Astrocyte of the hippocampus (primary cell): ENCODE measurements around the gene ELOB.
"Not testable (repeated sequence)": the region's sequence is repeated elsewhere in the genome, so short reads cannot be mapped to it uniquely, and the experiment has no call there.

Experiments used
- DNase-seq: peaks from one replicate; pipeline ENCODE4 v3.0.0; 2011; ENCODE audit warnings: low read depth, low spot score

Gene ELOB

DNA sequence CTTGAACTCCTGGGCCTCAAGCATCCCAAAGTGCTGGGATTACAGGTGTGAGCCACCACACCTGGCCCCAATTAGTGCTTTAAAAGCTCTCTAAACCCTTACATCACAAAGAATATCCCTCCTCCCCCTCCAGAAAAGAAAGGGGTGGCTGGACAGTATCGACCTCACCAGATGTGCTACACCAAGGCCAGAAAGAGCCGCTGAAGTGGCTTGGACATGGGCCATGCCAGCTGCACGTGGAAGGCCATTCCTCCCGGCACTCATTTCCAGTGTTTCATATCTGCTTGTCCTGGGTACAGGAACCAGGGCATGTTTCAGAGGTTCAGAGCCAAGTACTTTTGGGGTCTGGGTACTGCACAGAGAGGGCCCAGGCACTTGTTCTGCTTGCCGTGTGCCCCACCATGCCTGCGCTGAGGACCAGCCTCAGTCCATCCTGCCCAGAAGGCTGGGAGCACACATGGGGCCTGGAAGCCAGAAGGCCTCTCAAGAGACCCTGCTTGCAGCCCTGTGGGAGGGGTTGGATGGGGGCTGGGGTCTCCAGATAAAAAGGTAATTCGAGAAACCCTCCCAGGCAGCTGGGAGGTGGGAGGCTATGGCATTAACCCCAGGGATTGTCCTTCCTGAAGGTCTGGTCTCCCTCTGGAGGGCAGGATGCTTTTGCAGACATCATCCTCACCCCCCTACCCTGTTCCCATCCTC lies 28.2 kb downstream of the ELOB start:
- no peak for DNase-seq

DNA sequence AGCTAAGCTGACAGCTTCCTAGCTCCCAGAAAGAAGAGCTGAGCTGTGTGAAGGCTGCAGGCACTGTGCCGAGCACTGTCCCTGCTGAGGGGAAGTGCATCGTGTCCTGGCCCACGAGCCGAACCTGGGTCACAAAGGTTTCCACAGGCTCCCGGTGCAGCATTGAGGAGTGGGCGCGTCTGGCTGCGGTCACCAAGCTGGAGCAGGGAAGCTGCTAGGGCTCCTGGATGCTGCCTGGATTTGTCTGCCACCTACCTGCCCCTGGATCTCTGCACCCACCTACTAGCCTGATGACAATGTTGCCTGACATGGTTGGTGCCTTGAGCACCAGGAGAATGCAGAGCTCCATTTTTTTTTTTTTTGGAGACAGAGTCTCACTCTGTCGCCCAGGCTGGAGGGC lies 31.1 kb downstream of the ELOB start:
- DNase-seq = no peak

DNA sequence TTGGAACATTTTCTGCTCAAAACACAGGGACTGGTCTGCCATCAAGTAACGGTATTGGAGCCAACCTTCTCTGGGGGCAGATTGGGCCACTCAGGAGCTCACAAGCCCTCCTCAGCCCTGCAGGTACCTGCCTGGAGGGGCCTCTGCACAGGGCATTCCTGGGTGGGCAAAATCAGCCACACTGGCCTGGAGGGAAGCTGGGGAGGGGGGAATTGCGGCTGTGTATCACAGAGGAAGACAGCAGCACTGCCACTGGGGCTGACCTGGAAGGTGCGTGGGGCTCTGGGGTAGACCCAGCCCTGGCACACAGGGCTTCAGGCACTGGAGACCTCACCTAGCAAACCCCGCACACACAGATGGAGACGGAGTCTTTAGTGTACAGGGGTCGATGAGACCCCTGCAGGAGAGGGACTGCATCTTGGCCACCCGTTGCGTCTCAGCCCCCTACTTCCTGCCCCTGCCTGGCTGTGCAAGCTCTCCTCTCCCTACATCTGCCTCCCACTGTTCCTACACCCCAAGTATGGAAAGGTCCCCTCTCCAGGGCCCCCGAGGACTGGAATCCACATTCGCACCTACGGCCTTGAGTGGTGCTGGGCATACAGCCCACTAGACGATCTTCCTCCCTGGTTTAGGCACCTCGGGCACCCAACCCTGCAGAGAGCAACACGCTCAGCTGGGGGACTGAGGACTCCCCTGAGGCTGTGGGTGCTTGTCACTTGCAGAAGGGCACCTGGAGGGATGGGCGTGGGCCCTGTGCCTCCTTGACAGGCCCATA lies 31.8 kb downstream of the ELOB start:
- no peak for DNase-seq

DNA sequence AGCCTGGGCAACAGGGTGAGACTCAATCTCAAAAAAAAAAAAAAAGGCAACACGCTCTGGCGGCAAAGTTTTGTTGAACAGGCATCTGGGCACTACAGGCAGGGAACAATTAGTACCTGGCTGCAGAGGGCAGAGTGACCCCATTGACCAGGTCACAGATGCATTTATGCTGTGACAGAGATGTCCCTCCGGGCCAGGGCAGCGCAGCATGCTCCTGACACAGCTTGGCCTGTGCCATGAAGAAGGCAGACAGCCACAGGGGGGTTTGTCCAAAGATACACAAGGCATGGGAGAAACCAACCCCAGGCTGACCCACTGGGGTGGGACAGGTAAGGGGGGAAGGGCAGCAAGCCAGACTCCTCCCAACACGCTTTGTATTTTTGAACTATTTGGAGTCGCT lies 32.4 kb downstream of the ELOB start:
- no peak for DNase-seq

DNA sequence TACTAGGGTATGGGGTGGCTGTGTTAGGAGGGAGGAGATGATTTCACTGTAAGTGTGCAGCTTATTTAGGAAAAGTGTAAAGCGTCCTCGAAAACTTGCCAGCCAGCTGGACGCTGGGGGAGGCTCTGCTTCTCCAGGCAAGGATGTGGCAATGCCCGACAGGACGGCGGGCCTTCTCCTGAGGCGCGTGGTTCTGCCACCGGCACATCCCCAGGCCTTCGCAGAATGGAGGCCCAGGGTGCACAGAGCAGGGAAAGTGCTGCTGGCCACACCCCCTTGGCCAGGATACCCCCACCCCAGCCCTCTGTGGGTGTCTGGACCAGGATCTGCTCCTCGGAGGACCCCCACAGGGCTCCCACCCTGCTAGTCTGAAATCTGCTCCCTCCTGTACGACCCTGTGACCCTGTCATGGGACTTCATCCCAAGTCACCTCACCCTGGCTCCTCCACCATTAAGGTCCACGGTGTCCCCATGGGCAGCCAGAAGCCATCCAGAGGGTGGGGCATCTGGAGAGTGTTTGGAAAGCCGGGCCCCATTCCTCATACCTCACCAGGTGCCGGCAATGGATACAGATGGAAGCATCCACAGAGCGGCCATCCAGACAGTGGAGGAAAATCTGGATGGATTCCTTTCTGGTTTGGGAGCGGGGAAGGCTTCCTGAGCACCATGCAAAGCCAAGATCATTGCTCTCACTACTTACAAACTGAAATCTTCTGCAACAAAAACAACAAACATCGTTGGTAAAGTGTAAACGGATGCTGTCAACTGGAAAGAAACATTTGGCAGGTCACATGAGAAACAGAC lies 33.9 kb downstream of the ELOB start:
- DNase-seq = no peak

DNA sequence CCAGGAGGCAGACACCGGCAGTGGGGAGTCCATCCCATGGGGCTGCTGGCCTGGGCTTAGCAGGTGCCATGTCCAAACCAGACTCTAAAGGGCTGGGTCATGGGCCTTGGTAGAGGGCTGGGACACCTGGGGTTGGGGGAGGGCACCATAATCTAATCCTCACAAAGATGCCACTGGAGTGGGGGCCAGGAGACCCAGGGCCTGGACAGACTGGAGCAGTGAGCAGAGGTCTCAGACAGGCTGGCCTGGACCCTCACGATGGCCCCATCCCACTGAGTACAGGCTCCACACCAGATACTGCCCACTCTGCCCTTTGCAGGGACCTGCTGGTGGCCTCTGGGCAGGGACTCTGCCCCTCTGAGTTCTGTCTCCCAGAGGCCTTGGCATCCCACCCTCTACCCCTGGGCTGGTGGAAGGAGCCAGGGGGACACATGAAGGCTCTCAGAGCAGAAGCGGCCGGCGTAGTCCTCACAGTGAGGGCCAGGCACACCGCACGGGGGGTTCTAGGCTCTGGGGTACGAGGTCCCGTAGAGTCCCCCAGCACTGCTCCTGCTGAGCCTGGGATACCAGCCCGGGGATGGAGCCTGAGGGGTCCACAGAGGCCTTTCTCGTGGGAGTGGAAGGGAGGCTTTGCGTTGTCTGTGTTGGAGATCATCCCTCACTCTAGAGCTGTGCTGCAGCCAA lies 34.6 kb downstream of the ELOB start:
- no peak for DNase-seq

DNA sequence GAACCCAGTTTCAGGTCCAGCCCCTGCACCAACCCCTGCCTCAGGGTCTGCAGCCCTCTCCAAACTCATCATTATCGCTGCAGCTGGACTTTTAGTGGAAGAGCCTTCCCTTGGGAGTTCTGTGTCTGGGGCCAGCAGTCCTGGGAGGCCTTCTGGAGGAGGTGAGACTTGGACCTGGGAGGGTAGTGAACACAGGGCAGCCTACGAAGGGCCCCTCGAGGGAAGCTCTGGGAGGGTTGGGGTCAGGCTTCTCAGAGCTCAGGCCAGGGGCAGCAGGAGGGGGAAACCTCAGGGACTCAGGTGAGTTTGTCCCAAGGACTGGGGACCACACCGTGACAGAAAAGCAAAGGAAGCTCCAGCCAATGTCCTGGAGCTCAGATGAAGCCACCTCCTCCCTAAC lies 35.9 kb downstream of the ELOB start:
- DNase-seq = no peak

DNA sequence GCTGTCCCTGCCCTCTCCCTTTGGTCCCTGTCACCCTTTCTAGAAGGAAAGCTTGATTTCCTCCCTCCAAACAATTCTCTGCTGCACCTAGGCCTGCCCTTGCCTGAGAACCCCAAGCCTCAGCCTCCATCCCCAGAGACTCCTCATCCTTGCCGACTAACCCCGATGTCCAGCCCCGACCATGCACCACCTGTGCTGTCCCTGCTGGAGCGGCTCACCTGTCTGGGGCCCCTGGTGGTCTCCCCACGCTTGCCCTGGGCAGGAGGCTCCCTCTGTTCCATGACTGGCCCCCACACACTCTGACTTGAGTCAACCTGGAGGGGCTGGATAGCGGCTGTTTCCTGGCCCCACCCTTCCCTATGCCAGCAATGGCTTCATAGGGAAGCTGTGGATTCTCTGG lies 36.6 kb downstream of the ELOB start:
- no peak for DNase-seq

DNA sequence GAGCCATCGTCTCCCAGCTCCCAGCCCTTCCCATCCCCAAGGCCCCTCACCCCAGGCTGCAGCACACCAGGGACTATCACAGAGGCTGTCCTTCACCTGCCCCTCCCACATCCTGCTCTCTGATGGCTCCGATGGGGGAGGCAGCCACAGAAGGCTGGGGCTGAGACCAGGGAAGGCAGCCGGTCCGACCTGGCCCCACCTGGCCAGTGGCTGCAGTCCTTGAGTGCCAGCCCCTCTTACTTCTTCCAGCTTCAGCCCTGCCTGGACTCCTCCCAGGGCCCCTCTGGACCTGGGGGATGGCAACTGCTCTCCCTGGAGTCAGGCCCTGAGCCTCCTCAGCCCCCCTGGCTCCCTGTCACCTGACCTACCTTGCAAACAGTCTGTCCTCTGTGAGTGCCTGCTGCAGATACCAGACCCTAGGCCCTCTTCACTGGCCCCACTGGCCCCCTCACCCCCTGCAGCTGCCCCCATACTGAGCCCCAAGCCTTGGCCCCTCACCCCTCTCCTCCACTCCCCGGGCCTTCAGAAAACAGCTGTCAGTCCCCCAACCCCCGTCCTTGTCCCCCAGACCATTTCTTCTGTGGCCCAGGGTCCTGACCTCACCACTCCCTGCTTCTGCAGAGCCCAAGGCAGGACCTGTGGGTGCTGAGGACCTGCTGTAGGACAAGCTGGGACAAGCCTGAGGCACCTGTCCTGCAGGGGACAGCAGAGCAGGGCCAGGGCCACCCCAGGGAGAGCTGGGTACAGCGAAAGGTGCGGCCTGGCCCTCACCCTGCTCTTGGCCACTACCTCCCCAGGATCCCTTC lies 37.3 kb downstream of the ELOB start:
- no peak for DNase-seq

DNA sequence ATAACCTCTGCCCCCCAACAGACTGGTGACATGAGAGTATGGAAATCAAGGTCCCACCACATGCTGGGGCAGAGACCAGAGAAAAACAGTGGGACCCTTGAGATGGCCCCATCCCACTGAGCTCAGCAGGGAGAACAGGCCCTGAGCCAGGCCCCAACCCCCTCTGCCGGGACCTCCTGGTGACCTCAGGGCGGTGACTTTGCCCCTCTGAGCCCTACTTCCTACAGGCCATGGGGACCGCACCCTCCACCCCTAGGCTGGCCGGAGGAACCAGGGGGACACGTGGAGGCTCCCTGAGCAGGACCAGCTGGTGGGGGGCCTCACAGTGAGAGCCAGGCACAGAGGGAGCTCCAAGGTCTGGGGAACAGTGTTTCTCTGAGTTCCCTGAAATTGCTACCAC lies 38.5 kb downstream of the ELOB start:
- no peak for DNase-seq

DNA sequence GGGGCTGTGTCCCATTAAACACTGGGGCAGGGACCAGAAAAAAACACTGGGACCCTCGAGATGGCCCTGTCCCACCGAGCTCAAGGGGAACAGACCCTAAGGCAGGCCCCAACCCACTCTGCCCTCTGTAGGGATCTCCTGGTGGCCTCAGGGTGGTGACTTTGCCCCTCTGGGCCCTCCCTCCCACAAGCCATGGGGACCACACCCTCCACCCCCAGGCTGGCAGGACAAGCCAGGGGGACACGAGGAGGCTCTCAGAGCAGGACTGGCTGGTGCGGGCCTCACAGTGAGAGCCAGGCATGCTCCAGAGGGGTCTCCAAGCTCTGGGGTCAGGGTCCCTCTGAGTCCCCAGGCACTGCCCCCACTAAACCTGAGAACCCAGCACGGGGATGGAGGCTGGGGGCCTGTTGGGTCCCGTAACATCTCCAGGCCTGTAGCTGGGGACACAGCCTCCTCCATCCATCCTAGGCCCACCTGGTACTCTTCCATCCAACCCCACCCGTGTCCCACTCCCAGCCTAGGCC lies 39.1 kb downstream of the ELOB start:
- no peak for DNase-seq

DNA sequence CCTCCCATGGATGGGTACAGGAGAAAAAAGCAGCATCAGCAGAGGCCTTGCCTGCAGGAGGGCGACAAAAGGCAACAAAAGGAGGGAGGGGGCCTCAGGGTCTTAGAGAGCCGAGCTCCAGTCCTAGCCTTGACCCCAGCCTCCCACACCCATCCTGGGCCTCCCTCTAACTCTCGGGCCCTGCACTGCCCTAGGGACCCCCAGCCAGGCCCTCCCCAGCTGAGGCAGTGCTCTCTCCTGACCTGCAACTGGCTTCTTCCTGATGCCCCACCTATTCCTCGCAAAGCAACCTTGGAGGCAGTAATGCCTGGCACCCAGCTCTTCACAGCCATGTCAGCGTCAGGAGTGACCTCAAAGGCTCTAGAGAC lies 39.9 kb downstream of the ELOB start:
- DNase-seq = no peak

DNA sequence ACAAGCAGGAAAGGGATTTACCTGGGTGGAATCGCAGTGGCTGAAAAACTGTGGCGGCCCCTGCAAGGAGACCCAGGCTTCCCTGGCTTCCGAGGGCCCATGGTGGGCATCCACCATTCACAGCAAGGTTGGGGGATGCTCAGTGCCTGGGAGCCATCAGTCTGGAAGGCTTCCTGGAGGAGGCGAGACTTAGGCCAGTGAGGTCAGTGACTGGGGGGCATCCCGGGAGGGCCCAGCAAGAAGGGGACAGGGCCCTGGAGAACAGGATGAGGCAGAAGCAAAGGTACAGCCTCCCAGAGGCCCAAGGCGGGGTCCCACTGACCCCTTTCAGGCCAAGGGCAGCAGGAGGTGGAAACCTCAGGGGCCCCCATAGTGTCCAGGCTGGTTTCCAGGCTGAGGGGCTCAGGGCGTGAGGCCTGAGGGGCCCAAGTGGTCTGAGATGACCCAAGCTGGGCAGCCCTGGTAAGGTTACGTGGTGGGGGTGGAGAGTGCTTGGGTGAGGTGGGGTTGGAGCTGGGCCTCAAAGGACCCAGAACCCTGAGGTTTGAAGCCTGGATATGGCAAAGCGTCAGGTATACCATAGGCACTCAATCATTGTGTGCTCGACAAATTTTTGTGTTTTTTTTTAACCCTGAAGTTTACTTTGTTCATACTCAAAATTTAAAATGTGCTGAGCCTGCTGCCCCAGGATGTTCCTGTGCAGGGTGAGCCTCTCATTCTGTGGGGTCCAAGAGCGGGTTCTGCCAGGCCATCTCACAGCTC lies 40.4 kb downstream of the ELOB start:
- DNase-seq = no peak

DNA sequence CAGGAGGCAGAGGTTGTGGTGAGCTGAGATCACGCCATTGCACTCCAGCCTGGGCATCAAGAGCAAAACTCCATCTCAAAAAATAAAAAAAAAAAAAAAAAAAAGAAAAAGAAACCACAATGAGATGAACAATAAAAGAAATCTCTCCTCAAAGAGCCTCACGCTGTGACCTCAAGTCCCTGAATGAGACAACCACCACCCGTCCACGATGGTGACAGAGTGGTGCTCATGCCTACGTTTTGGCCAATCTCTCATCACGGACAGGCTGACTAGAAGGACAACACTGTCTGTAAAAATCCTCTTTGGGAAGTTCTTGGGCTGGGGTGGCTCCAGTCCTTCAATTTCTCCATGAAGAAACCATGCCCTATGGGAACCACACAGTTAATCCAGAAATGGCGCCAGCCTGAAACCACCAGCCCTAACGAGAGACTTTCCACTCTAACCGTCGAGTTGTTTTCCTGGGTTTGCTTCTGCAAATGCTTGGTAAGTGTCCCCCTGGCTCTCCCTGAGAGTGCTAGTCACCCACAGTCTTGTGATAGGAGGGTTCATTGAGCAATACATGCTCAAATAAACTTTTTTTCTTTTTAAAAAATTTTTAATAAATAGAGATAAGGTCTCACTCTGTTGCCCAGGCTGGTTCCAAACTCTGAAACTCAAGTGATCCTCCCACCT lies 42.1 kb downstream of the ELOB start:
- no peak for DNase-seq

DNA sequence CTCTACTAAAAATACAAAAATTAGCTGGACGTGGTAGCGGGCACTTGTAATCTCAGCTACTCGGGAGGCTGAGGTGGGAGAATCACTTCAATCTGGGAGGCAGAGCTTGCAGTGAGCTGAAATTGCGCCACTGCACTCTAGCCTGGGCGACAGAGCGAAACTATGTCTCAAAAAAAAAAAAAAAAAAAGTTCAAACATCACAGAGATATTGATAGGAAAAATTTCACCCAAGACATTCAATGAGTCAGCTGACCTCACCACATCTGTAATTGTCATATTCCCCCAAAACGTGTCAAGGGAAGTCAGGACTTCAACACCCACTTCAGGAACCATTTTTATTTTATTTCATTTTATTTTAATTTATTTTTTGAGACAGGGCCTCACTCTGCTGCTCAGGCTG lies 49.0 kb downstream of the ELOB start:
- no peak for DNase-seq

DNA sequence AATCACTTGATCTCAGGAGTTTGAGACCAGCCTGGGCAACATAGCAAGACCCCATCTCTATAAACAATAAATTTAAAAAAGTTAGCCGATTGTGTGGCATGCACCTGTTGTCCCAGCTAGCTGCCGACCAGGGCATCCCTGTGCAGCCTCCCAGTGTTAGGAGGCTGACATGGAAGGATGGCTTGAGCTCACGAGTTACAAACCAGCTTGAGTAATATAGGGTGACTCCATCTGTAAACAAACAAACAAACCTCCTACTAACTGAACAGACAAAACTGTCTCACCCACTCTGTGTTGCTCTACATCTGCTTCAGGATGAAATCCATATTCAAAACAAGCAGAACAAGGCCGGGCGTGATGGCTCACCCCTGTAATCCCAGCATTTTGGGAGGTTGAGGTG lies 50.2 kb downstream of the ELOB start:
- no peak for DNase-seq

DNA sequence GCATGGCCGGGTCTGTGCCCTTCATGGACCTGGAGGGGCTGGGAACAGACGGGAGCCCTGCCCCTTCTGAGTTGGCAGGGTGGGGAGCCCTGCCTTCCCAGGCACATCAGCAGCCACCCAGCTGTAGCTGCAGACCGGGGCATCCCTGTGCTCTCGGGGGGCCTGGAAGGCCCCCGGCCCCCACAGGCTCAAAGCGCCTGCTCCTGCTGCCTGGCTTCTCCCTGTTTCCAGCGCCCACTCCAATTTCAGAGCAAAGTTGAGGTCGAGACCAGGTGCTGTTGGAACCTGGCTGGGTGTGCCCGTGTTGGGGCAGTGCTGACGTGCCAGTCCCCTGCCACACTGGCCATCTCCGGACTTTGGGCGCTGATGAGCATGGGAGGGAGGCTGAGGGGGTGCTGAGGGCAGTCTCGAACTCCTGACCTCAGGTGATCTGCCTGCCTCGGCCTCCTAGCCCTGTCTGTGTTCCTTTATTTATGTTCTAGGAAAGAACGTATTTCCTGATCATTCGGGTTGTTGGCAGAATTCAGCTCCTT lies 52.2 kb downstream of the ELOB start:
- DNase-seq = no peak

DNA sequence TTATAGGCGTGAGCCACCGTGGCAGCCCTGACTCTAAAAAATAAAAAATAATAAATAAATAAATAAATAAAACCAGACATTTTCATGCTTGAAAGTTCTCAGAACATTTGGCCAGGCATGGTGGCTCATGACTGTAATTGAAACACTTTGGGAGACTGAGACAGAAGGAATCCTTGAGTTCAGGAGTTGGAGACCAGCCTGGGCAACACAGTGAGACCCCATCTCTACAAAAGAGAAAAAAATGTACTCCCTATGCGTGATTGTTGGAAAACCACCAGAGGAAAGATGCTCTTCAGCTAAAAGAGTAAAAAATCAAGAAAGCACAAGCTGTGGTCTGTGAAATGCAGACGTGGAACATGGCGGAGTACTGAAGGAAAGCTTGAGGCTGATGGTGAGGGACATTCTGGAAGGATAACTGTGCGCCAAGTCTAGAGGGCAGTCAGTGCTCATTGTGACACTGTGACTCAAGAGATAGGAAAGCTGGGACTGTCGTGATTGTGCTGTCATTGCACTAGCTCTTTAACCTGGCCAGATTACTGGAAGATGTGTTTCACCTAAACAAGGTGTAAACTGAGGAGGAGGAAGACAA lies 52.9 kb downstream of the ELOB start:
- no peak for DNase-seq

DNA sequence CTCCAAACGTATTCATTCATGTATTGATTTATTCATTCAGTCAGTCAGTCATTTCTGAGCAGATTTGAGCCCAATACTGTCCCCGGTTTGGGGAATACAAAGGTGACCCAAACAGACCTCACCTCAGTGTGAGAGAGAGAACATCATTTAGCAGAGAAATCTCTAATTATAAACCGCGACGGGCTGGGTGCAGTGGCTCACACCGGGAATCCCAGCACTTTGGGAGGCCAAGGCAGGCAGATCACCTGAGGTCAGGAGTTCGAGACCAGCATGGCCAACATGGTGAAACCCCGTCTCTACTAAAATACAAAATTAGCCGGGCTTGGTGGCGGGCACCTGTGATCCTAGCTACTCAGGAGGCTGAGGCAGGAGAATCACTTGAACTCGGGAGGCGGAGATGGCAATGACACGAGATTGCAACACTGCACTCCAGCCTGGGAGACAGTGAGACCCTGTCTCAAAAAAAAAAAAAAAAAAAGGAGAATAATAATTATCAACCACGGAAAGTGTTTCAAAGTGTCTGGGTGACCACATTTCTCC lies 55.4 kb downstream of the ELOB start:
- DNase-seq = not testable (repeated sequence)
